IPS-15b (cell line): ENCODE measurements around the gene CNTD1.

ENCODE experiments used
- H3K27me3 ChIP-seq: one replicate; pipeline ENCODE4 v1.6.1; 2013; ENCODE audit warnings: low read length; ENCODE audit not compliant: control insufficient read depth, insufficient read depth
- H3K36me3 ChIP-seq: one replicate; pipeline ENCODE4 v1.6.1; 2013; ENCODE audit warnings: low read length; ENCODE audit not compliant: control insufficient read depth, insufficient read depth
- H3K4me1 ChIP-seq: one replicate; pipeline ENCODE4 v1.6.1; 2013; ENCODE audit warnings: mild to moderate bottlenecking, low read length; ENCODE audit not compliant: control insufficient read depth, insufficient read depth
- H3K4me3 ChIP-seq: one replicate; pipeline ENCODE4 v1.5.1; 2013; ENCODE audit warnings: low read depth, low read length
- H3K9ac ChIP-seq: one replicate; pipeline ENCODE4 v1.6.1; 2013; ENCODE audit warnings: low read depth, mild to moderate bottlenecking, low read length
- H3K9me3 ChIP-seq: one replicate; pipeline ENCODE4 v1.6.1; 2013; ENCODE audit warnings: mild to moderate bottlenecking, low read length; ENCODE audit not compliant: control insufficient read depth, insufficient read depth

Gene CNTD1

DNA sequence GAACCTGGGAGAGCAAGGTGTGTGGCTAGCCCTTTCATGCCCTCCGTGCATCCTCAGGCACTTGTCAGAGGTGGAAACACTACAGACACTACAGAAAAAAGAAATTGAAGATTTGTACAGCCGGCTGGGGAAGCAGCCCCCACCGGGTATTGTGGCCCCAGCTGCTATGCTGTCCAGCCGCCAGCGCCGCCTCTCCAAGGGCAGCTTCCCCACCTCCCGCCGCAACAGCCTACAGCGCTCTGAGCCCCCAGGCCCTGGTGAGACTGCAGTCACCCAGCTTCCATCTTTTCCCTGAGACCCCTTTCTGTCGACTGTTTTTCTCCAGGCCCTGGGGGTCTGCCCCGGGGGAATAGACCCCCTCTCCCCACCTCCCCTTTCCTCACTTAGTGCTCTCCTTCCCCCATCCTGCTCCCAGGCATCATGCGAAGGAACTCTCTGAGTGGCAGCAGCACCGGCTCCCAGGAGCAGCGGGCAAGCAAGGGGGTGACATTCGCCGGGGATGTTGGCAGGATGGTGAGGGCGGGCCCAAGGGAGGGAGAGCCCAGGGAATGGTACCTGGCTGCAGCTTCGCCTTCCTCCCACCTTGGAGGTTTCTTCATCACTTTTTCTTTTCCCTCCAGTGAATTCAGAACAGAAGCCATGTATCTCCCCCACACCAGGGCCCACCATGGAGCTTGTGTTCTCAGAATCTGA, 2.4 kb upstream of the CNTD1 start:
- Histone ChIP-seq H3K9me3 (no peaks in the 10 kb centered on the region), H3K36me3 (peaks cover 10% of the 10 kb centered on the region), H3K4me1 (no peaks in the 10 kb centered on the region), H3K9ac (no peak overlapping the region), H3K27me3 (peaks cover 14% of the 10 kb centered on the region), H3K4me3 (no peak overlapping the region)

DNA sequence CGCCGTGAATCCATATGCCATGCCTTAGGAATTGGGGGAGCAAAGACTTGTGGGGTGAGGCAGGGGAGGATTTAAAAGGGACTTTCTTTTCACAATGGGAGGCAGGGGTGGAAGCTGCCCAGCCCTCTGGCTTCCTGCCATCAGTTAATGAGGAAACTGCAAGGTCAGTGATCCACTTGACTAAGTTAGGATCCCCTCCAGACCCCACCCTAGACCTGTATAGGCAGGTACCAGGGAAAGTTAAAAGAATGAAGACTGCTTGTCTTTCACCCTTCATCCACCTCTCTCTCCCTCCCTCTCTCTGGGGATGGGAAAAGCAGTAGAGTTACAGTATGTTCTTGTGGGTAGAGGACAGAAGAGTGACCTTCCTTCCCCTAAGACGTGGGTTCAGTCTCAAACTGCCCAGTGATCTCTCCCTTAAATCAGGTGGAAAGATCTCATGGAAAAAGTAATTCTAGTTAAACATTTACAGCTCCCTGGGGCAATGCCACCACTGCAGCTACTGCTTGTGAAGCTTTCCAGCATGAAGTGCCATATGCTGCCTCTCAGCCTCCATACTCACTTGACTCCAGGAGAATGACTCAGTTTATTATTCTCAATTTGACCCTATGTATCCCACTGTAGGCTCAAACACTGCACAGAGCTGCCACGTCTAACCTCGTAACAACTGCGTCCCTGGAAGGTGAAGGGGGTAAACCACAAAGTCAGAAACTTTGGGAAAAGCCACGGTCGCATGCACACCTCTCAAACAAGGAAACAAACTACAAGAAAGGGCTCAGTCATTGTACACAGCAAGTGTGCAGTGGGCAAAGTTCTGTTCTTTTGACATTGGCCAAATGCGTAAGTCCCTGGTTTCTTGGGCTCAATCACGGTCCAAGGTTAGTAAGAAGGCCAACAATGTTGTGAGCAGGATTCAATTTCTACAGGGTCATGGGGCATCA, 1.3 kb upstream of the CNTD1 start:
- Histone ChIP-seq H3K9me3 (no peaks in the 10 kb centered on the region), H3K27me3 (peaks cover 14% of the 10 kb centered on the region), H3K36me3 (peaks cover 10% of the 10 kb centered on the region), H3K9ac (peak overlapping the region; percentile 88), H3K4me3 (peak overlapping the region; percentile 100), H3K4me1 (no peaks in the 10 kb centered on the region)

- H3K4me3 ChIP-seq: peak overlapping the region; percentile 100
- H3K27me3 ChIP-seq: peaks cover 14% of the 10 kb centered on the region
- peaks cover 10% of the 10 kb centered on the region for H3K36me3 ChIP-seq
- peak overlapping the region; percentile 88 for H3K9ac ChIP-seq
- no peaks in the 10 kb centered on the region for H3K4me1 ChIP-seq
- no peaks in the 10 kb centered on the region for H3K9me3 ChIP-seq
These were observed 664 bp upstream of the CNTD1 start for GRCh38 chr17:42798011-42798382.

GRCh38 chr17:42803074-42803883, 4.6 kb downstream of the CNTD1 start:
- Histone ChIP-seq H3K4me3 (no peak overlapping the region), H3K9ac (no peak overlapping the region), H3K27me3 (peaks cover 14% of the 10 kb centered on the region), H3K4me1 (no peaks in the 10 kb centered on the region), H3K9me3 (no peaks in the 10 kb centered on the region), H3K36me3 (peaks cover 2% of the 10 kb centered on the region)

DNA sequence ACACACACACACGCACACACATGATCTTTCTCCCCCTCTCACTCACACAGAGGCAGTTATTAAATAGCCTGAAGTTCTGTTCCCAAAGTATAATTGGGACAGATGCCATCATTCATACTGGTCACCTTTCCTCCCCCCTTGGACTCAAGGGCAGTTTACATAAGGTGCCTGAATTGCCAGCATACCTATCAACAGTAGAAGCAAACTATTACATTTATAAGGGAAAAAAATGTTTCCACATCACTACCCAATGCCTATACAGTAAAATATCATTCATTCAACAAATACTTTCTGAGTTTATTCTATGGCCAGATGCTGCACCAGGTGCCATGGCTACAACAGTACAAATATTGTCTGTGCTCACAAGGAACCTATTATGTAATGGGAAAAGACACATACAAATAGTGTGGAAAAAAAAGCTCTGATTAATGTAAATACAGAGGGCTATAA, 6.3 kb downstream of the CNTD1 start:
- no peaks in the 10 kb centered on the region for H3K4me1 ChIP-seq
- H3K27me3 ChIP-seq: peaks cover 7% of the 10 kb centered on the region
- H3K4me3 ChIP-seq: no peak overlapping the region
- H3K36me3 ChIP-seq: no peaks in the 10 kb centered on the region
- H3K9me3 ChIP-seq: no peaks in the 10 kb centered on the region
- no peak overlapping the region for H3K9ac ChIP-seq

GRCh38 chr17:42806249-42806648, 7.6 kb downstream of the CNTD1 start:
- Histone ChIP-seq H3K9ac (no peak overlapping the region), H3K27me3 (no peaks in the 10 kb centered on the region), H3K4me3 (no peak overlapping the region), H3K36me3 (no peaks in the 10 kb centered on the region), H3K9me3 (no peaks in the 10 kb centered on the region), H3K4me1 (no peaks in the 10 kb centered on the region)

DNA sequence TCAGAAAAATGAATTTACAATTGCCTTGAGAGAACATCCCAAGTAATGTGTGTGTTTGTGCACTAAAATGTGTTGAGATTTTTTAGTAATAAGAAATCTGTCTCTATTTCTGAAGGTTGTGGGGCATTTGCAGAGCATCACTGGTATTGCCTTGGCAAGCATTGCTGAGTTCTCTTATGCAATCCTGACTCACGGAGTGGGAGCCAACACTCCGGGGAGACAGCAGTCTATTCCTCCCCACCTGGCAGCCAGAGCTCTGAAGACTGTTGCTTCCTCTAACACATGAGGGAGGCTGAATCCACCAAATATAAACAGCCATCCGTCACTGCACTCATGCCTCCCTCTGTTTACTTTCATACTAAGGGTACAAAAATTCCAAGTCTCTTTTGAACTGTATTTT, 10.6 kb downstream of the CNTD1 start:
- H3K9me3 ChIP-seq: no peaks in the 10 kb centered on the region
- H3K4me1 ChIP-seq: no peaks in the 10 kb centered on the region
- H3K4me3 ChIP-seq: no peak overlapping the region
- no peak overlapping the region for H3K9ac ChIP-seq
- no peaks in the 10 kb centered on the region for H3K27me3 ChIP-seq
- peaks cover 6% of the 10 kb centered on the region for H3K36me3 ChIP-seq

GRCh38 chr17:42814633-42815399, 16.2 kb downstream of the CNTD1 start:
- peaks cover 29% of the 10 kb centered on the region for H3K36me3 ChIP-seq
- H3K9ac ChIP-seq: no peak overlapping the region
- no peaks in the 10 kb centered on the region for H3K4me1 ChIP-seq
- H3K27me3 ChIP-seq: no peaks in the 10 kb centered on the region
- no peak overlapping the region for H3K4me3 ChIP-seq
- no peaks in the 10 kb centered on the region for H3K9me3 ChIP-seq

DNA sequence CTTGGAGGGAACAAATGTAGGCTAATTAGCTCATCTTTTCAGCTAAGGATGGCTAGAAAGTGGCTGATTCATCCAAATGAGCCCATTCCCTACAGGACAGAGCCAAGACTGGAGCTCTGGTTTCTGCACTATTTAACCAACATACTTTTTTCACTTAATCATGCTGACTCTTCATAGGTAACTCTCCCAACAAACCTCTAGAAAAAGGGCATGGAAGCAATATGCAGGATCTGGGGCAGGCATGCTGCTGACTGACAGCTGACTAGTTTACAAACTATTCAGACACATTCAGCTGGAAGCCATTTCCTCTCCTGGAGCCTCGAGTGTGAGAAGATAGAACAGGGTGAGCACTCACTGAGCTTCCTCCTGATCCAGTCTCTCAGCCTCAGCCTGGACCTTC, 19.2 kb downstream of the CNTD1 start:
- peaks cover 28% of the 10 kb centered on the region for H3K36me3 ChIP-seq
- H3K9ac ChIP-seq: no peak overlapping the region
- H3K9me3 ChIP-seq: no peaks in the 10 kb centered on the region
- H3K4me3 ChIP-seq: no peak overlapping the region
- H3K27me3 ChIP-seq: no peaks in the 10 kb centered on the region
- H3K4me1 ChIP-seq: no peaks in the 10 kb centered on the region

GRCh38 chr17:42818379-42818778, 19.7 kb downstream of the CNTD1 start:
- Histone ChIP-seq H3K4me1 (no peaks in the 10 kb centered on the region), H3K9ac (no peak overlapping the region), H3K4me3 (no peak overlapping the region), H3K36me3 (peaks cover 28% of the 10 kb centered on the region), H3K27me3 (no peaks in the 10 kb centered on the region), H3K9me3 (no peaks in the 10 kb centered on the region)

DNA sequence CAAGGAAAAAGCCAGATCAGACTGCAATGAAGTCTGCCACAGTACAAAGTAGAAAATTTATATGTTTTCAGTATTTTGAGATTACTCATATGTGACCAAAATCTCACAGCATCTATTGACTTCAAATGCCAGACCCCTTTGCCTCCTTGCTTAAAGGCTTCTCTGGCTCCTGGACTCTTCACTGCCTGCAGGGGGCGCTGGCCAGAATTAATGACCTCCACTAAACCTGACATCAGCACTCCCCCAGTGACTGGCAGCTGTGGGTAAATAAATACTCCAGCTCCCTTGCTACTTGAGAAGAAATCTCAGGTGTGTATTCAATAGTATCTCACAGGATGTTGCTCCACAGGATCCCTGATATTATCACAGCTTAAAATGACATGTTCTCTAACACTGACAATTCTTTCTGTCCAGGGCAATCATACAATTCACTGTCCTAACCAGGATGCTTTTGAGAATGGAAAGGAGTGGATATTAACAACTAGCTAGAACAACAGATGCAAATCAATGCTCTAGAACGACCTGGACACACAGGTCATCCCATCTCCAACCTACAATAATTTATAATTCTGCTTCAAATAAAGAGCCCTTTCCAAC, 21.4 kb downstream of the CNTD1 start:
- H3K4me1 ChIP-seq: no peaks in the 10 kb centered on the region
- H3K4me3 ChIP-seq: no peak overlapping the region
- peaks cover 26% of the 10 kb centered on the region for H3K36me3 ChIP-seq
- no peak overlapping the region for H3K9ac ChIP-seq
- no peaks in the 10 kb centered on the region for H3K9me3 ChIP-seq
- H3K27me3 ChIP-seq: no peaks in the 10 kb centered on the region
